DMS 273 treated with DMSO at 0.1 percent for 48 hours (cell line): ENCODE results near the gene TP63.

ENCODE experiments used
- DNase-seq: peaks from one replicate; lab custom pipeline; 2025; lab: John Stamatoyannopoulos, UW

The TP63 gene

DNA sequence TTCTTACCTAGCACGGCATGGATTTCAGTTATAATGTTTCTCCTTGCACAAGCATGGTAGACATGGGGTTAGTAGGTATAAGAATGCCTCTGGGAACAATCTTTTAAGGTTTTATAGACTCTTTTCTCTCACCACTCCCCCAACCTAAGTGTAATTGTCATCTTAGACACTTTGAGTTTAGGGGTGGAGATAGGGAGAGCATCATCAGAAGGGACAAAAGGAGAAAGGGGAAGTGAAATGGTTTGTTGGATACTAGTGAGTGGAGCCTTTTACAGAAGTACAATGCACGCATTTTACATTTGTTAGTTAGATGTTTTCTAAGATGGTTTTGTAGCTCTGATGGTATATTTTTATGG, 189.2 kb downstream of the TP63 start:
- DNase-seq, result no peak

DNA sequence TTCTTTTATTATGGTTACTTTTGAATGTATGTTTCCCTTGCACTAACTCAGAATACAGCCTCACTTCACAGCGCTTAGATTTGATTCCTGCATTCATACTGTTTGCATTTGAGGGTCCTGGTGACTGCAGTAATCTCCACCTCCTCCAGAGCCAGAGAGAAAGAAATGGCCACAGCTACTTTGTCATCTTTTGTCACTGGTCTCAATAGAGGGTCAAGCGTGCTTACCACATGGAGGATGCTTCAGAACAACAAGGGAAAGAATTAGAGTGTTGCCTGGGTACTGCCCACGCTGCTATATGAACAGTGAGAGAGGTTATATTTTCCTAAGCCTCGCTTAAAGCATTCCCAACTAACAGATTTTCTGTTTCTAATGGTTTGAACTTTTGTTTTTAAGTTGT, 190.1 kb downstream of the TP63 start:
- no peak for DNase-seq

GRCh38 chr3:189822726-189823125, 191.5 kb downstream of the TP63 start:
- DNase-seq, result no peak

DNA sequence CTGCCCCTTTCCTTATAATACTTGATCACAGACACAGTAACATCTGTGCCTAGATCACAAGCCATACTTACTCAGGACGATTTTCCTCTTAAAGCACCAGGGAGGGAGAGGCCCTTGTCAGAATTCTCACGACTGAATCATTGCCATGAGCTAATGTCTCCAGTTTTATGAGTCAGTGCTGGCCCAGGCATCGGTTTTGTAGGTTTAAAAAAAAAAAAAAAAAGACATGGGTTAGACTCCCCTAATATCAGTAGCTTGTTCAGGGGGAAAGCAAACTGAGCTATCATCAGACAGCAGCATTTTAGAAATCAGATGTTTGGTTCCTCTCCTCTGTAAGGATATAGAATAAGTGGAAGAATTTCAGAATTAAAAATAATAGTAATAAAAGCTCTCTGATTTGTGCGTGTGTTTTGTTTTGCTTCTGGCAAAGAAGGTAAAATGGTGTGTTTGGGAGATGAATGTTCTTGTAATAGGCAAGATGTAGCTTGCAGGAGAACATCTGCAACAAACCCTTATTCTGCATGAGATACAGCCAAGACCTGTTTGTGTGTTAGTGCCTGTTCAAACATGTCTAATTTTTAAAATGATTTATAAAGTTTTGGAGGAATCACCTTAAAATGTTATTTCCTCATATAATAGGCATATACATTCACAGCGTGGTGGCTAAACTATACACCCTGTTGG, 193.6 kb downstream of the TP63 start:
- DNase-seq, result no peak

- DNase-seq, result no peak
Measured at GRCh38 chr3:189826566-189826965, 195.4 kb downstream of the TP63 start.

DNA sequence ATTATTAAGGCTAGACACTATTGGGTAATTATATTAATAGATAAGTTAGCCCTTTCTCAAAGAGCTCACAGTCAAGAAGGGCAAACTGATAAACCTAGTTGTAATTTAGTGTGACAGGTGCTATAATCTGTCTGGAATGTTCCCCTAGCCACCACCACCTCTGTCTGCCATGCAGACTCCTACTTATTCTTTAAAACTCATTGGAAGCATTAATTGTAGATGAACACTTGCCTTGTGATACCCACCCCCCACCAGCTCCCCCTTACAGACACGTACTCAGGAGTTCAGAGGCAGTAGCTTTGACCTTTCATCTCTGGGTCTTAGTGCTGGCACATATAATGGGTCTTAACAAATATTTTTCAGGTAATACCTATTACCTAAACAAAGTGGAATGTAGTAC, 195.9 kb downstream of the TP63 start:
- no peak for DNase-seq

DNA sequence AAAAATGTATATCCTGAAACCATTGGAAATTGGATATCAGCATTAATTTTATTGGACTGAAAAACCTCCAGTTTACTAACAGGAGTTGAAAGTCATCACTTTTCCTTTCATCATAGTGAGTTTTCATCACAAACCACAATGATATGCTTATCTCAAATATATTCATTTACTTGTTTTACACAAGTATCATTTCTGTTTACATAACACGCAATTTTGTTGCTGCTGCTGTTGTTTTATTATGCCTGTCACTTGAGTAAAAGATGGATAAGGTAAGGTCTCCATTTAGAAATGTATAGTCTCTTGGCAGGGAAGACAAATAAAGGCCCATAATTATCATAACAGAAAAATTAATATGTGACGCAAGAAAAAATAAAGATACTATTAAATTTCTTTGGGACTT, 199.2 kb downstream of the TP63 start:
- DNase-seq, result no peak

- DNase-seq, result no peak
Measured at GRCh38 chr3:189833266-189833665, 202.1 kb downstream of the TP63 start.

- no peak for DNase-seq
Measured at GRCh38 chr3:189833996-189834395, 202.8 kb downstream of the TP63 start.

DNA sequence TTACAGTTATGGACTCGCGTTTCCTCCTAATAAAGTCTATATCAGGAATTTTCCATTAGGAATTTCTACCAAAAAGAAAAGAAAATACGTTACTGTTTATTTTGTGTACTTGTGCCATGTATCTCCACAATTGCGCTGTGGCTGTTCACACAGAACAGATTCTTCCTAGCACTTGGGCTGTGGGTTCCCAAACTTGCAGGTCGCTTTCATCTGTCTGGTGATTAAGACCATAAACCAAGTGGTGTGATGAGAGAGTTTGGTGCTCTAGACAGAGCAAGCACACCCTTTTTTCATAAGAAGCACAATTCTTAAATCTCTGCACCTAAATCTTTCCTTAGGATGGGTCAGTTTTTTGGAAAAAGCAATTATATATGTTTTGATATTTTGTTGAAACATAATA, 203.3 kb downstream of the TP63 start:
- DNase-seq, result no peak

DNA sequence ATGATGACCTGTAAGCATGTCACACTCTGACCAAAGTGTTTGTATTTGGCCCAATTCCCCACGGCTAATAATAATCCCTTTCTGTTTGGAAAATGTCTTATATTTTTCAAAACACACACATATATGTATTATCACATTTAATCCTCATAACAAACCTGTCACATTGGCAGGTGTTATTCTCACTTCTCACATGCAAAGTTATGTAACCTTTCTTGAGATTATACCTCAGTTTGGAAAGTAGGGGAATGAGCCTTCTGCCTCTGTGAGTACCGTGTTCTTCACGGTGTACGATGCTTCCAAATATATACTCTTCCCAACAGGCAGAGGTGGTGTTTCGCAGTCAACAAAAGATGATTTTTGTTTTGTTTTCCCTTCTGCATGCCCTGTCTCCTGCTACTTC, 205.6 kb downstream of the TP63 start:
- DNase-seq, result no peak

GRCh38 chr3:189838291-189838690, 207.1 kb downstream of the TP63 start:
- no peak for DNase-seq

GRCh38 chr3:189839576-189839975, 208.4 kb downstream of the TP63 start:
- DNase-seq, result no peak

DNA sequence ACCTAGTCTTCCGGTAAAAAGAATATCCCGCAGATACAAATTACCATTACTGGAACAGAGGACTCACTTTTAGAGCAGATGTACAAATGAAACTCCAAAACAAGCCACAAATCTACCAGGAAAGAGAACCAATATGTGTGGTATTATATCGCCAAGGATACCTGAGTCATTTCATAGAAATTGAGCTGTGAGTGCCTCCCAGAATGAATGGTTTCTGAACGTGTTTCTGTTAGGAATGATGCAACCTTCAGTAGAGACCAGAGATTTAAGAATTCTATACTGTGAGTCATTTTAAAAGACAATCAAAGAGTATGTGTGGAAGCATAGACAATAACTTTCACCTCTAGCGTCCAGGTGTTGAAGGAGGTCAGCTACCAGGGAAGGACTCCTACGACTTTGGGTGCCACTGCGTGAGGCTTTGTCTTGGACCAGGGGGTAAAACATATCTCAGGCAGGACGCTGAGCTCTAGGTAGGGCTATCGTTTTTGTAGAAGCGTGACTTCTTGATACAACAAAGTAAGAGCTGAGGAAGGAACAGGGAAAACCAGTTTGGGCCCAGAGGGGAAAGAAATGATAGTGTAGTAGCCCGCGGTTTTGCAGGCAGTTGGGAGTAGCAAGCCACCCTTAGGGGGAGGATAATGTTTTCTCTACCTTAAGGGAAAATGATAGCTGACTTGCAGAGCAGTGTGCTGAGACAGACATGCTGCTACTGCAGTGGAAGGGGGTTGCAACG, 210.4 kb downstream of the TP63 start:
- DNase-seq, result no peak

- no peak for DNase-seq
Measured at GRCh38 chr3:189842681-189843602, 211.8 kb downstream of the TP63 start.

GRCh38 chr3:189845069-189845468, 213.9 kb downstream of the TP63 start:
- DNase-seq, result no peak

GRCh38 chr3:189848395-189849040, 217.3 kb downstream of the TP63 start:
- DNase-seq, result no peak

GRCh38 chr3:189849262-189849661, 218.1 kb downstream of the TP63 start:
- DNase-seq, result no peak

- DNase-seq, result no peak
Measured at GRCh38 chr3:189851682-189852081, 220.5 kb downstream of the TP63 start.

DNA sequence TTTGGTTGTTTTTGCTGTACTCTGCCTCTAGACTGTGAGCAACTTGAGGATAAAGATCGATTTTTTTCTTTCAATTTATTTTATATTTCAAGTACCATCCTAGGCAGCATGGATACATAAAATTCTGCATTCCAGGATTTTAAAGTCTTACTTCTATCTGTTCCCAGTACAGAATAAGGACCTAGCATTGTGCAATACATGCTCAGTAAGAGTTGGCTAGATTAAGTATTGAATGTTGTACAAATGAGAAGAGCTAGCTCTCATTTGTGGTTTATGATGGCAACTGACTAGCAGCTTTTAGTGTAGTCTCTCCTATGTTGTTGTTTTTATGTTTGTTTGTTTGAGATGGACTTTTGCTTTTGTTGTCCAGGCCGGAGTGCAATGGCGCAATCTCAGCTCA, 222.7 kb downstream of the TP63 start:
- no peak for DNase-seq

GRCh38 chr3:189860296-189860695, 229.1 kb downstream of the TP63 start:
- DNase-seq, result no peak

- DNase-seq, result no peak
Measured at GRCh38 chr3:189862385-189862998, 231.3 kb downstream of the TP63 start.
